BE2C (cell line): ENCODE results near the gene IRF9.

Source experiments
- DNase-seq: peaks from one replicate; pipeline ENCODE4 v3.0.0-alpha.2; 2020
- H3K27me3 ChIP-seq: fragments of 250-450 bp; sonication (Bioruptor Pico); 2 replicates; pipeline ENCODE4 v1.5.1; 2020; ENCODE audit warnings: mild to moderate bottlenecking
- H3K36me3 ChIP-seq: fragments of 250-450 bp; sonication (Bioruptor Pico); 2 replicates; pipeline ENCODE4 v1.5.1; 2020; ENCODE audit warnings: mild to moderate bottlenecking
- H3K4me1 ChIP-seq: fragments of 250-450 bp; sonication (Bioruptor Pico); 2 replicates; pipeline ENCODE4 v1.5.1; 2020
- H3K4me3 ChIP-seq: 2 replicates; pipeline ENCODE4 v1.5.1; 2011; ENCODE audit warnings: low read depth, low read length
- H3K9me3 ChIP-seq: fragments of 250-450 bp; sonication (Bioruptor Pico); 2 replicates; pipeline ENCODE4 v1.5.1; 2020
- TF ChIP-seq, protein P1 (sequence below): IDR thresholded peaks from 2 replicates; pipeline ENCODE4 v1.5.1; 2012; ENCODE audit warnings: mild to moderate bottlenecking, low read depth, low read length

IRF9 gene

DNA sequence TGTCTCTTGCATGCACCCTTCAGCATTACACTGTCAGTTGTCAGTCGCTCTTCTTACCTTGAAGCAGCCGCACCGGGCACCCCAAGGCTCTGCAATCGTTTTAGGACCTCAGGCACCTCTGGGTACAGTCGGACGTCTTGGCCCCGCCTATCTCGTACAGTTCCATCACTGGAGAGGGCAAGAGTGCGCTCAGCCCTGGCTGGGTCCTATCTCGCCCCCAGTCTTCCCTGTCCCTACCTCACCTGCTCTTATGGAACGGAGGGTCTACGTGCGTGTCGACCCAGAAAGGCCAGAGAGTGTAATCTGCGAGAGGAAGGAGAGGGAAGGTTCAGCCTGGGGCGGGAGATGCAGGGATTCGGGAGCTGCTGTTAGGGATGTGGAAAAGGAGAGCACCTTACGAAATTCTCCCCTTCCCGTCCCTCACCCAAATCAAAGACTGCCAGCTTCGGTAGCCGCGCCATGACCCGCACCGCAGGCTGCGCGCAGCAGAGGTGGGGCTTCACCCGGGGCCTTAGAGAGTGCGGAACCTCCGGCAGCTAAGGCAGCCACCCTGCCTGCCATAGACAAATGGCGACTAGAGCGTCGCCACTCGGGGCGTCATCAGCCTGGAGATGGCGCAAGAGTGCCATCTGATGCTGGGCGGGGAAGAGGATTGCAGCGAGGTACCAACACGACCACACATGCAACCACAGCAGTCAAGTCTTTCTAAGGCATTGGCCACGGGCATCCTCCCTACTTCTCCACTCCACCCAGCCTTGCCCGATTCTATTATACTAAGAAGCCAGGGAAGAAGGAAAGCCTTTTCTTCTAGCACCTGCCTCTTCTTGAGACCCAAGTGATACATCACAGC is 54.7 kb downstream of the IRF9 start, which contains the start of gene MDP1:
Gene MDP1, minus strand, starts transcription at position 572 of the 850 bp plus-strand sequence. Its CDS starts 111 bp downstream, at position 461.
- H3K36me3 ChIP-seq, result peaks cover 4% of the 10 kb centered on the region; the same call in 1 of the 2 replicates
- TF ChIP-seq, protein P1, sequence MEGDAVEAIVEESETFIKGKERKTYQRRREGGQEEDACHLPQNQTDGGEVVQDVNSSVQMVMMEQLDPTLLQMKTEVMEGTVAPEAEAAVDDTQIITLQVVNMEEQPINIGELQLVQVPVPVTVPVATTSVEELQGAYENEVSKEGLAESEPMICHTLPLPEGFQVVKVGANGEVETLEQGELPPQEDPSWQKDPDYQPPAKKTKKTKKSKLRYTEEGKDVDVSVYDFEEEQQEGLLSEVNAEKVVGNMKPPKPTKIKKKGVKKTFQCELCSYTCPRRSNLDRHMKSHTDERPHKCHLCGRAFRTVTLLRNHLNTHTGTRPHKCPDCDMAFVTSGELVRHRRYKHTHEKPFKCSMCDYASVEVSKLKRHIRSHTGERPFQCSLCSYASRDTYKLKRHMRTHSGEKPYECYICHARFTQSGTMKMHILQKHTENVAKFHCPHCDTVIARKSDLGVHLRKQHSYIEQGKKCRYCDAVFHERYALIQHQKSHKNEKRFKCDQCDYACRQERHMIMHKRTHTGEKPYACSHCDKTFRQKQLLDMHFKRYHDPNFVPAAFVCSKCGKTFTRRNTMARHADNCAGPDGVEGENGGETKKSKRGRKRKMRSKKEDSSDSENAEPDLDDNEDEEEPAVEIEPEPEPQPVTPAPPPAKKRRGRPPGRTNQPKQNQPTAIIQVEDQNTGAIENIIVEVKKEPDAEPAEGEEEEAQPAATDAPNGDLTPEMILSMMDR, result peak; percentile 76
- DNase-seq, result peak; percentile 88
- peak within 1 kb of the TSS; percentile 91 for H3K4me3 ChIP-seq
- H3K27me3 ChIP-seq, result no peaks in the 10 kb centered on the region
- H3K9me3 ChIP-seq, result no peaks in the 10 kb centered on the region
- no peaks in the 10 kb centered on the region for H3K4me1 ChIP-seq
